ENCODE results near the gene EFNB3. TPM values are rescaled to one million over a fixed set of nuclear protein-coding genes. Genes with fewer than 3 reads are reported as not detected.

Gene EFNB3
- total and polyA plus RNA-seq, 2 of the 13 experiments (the other 11 are each of a cell fraction or from before 2014, with no cell fraction given), result 0.07 to 0.25 TPM

DNA sequence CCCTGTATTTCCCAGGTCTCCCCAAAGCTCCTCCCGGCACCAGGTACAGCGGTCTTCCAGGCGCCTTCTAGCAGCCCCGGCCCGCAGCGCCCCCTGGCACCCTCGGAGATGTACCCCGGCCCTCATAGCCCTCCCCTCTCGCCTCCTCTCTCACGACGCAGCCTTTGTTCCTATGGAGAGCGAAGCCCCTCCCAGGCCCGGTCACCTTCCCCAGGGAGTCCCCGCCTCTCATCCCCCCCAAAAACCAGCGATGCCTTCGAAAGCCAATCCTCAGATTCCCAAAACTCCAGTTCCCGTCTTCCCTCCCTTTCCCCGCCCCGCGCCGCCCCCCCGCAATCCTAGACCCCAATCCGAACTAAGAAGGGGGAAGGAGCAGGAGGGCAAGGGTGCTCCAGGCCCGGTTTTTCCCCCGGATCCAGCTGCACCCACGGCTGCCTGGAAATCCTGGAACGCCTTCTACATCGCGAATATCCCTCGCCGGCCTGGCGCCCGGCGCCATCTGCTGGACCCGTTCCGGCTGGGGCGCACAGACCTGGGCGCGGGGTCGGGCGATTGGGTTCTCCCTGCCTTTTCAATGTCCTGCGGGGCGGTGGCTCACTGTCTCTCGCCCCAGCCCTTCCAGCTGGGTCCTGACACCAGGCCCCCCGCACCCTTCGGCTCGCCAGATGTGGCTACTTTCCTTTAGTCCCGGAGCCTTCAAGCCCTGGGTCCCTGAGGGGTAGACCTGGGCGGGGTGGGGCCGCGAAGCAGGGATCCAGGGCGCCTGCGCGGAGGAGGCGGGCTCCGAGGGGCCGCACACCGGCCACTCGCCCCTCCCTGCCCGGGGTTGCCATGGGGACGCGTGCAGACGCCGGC, 12.1 kb downstream of the EFNB3 start, which contains the start of gene DNAH2 (continued):
- TF ChIP-seq, protein P1, sequence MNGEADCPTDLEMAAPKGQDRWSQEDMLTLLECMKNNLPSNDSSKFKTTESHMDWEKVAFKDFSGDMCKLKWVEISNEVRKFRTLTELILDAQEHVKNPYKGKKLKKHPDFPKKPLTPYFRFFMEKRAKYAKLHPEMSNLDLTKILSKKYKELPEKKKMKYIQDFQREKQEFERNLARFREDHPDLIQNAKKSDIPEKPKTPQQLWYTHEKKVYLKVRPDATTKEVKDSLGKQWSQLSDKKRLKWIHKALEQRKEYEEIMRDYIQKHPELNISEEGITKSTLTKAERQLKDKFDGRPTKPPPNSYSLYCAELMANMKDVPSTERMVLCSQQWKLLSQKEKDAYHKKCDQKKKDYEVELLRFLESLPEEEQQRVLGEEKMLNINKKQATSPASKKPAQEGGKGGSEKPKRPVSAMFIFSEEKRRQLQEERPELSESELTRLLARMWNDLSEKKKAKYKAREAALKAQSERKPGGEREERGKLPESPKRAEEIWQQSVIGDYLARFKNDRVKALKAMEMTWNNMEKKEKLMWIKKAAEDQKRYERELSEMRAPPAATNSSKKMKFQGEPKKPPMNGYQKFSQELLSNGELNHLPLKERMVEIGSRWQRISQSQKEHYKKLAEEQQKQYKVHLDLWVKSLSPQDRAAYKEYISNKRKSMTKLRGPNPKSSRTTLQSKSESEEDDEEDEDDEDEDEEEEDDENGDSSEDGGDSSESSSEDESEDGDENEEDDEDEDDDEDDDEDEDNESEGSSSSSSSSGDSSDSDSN (CRISPR knock-in tag; IDR thresholded peaks at IDR 0.05), result peak; percentile 57; the same call in 1 of the 2 replicates
- TF ChIP-seq, protein P2, sequence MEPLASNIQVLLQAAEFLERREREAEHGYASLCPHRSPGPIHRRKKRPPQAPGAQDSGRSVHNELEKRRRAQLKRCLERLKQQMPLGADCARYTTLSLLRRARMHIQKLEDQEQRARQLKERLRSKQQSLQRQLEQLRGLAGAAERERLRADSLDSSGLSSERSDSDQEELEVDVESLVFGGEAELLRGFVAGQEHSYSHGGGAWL (CRISPR knock-in tag; IDR thresholded peaks at IDR 0.05), result no peak; the same call in 1 of the 2 replicates
- TF ChIP-seq KDM1A (CRISPR knock-in tag; IDR thresholded peaks at IDR 0.05), result no peak
- TF ChIP-seq BHLHE40 (IDR thresholded peaks at IDR 0.05; ENCODE audit: low read length), result 0 out of 2 replicates have a peak, but pooled peaks have one; percentile 38
- no peak for TF ChIP-seq ZKSCAN5 (CRISPR knock-in tag; IDR thresholded peaks at IDR 0.05)
- TF ChIP-seq RFX1 (IDR thresholded peaks at IDR 0.05), result peak; percentile 67
- no peak for TF ChIP-seq RORA (CRISPR knock-in tag; IDR thresholded peaks at IDR 0.05)
- TF ChIP-seq GLI4 (CRISPR knock-in tag; IDR thresholded peaks at IDR 0.05; ENCODE audit: borderline replicate concordance), result 0 out of 2 replicates have a peak, but pooled peaks have one; percentile 25
- TF ChIP-seq, protein P3, sequence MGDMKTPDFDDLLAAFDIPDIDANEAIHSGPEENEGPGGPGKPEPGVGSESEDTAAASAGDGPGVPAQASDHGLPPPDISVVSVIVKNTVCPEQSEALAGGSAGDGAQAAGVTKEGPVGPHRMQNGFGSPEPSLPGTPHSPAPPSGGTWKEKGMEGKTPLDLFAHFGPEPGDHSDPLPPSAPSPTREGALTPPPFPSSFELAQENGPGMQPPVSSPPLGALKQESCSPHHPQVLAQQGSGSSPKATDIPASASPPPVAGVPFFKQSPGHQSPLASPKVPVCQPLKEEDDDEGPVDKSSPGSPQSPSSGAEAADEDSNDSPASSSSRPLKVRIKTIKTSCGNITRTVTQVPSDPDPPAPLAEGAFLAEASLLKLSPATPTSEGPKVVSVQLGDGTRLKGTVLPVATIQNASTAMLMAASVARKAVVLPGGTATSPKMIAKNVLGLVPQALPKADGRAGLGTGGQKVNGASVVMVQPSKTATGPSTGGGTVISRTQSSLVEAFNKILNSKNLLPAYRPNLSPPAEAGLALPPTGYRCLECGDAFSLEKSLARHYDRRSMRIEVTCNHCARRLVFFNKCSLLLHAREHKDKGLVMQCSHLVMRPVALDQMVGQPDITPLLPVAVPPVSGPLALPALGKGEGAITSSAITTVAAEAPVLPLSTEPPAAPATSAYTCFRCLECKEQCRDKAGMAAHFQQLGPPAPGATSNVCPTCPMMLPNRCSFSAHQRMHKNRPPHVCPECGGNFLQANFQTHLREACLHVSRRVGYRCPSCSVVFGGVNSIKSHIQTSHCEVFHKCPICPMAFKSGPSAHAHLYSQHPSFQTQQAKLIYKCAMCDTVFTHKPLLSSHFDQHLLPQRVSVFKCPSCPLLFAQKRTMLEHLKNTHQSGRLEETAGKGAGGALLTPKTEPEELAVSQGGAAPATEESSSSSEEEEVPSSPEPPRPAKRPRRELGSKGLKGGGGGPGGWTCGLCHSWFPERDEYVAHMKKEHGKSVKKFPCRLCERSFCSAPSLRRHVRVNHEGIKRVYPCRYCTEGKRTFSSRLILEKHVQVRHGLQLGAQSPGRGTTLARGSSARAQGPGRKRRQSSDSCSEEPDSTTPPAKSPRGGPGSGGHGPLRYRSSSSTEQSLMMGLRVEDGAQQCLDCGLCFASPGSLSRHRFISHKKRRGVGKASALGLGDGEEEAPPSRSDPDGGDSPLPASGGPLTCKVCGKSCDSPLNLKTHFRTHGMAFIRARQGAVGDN (CRISPR knock-in tag; IDR thresholded peaks at IDR 0.05), result peak; percentile 81
- TF ChIP-seq, protein P4, sequence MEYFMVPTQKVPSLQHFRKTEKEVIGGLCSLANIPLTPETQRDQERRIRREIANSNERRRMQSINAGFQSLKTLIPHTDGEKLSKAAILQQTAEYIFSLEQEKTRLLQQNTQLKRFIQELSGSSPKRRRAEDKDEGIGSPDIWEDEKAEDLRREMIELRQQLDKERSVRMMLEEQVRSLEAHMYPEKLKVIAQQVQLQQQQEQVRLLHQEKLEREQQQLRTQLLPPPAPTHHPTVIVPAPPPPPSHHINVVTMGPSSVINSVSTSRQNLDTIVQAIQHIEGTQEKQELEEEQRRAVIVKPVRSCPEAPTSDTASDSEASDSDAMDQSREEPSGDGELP (IDR thresholded peaks at IDR 0.05; ENCODE audit: borderline replicate concordance, low read depth), result peak; percentile 63; the same call in 1 of the 2 replicates
- no peak for TF ChIP-seq ZNF30 (CRISPR knock-in tag; IDR thresholded peaks at IDR 0.05)
- 0 out of 2 replicates have a peak, but pooled peaks have one; percentile 60 for TF ChIP-seq AKAP8 (CRISPR knock-in tag; IDR thresholded peaks at IDR 0.05)
- no peak for TF ChIP-seq CHCHD3 (CRISPR knock-in tag; IDR thresholded peaks at IDR 0.05)
- 0 out of 2 replicates have a peak, but pooled peaks have one; percentile 46 for TF ChIP-seq ZNF605 (CRISPR knock-in tag; IDR thresholded peaks at IDR 0.05)
- TF ChIP-seq, protein P5, sequence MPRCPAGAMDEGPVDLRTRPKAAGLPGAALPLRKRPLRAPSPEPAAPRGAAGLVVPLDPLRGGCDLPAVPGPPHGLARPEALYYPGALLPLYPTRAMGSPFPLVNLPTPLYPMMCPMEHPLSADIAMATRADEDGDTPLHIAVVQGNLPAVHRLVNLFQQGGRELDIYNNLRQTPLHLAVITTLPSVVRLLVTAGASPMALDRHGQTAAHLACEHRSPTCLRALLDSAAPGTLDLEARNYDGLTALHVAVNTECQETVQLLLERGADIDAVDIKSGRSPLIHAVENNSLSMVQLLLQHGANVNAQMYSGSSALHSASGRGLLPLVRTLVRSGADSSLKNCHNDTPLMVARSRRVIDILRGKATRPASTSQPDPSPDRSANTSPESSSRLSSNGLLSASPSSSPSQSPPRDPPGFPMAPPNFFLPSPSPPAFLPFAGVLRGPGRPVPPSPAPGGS (CRISPR knock-in tag; IDR thresholded peaks at IDR 0.05), result no peak; the same call in 1 of the 2 replicates
- peak; percentile 65; the same call in 1 of the 2 replicates for TF ChIP-seq KAT8 (CRISPR knock-in tag; IDR thresholded peaks at IDR 0.05)
- peak; percentile 86; the same call in 1 of the 2 replicates for TF ChIP-seq ZNF598 (CRISPR knock-in tag; IDR thresholded peaks at IDR 0.05; ENCODE audit: borderline replicate concordance)

Data from HepG2 (cell line).